LNCAP (cell line): Measurements from ENCODE around the gene TMEM106A.

Source experiments
- CTCF ChIP-seq: fragments of 450-650 bp; IDR thresholded peaks from 2 replicates; pipeline ENCODE4 v1.5.1; 2017; ENCODE audit warnings: mild to moderate bottlenecking

The TMEM106A gene

DNA sequence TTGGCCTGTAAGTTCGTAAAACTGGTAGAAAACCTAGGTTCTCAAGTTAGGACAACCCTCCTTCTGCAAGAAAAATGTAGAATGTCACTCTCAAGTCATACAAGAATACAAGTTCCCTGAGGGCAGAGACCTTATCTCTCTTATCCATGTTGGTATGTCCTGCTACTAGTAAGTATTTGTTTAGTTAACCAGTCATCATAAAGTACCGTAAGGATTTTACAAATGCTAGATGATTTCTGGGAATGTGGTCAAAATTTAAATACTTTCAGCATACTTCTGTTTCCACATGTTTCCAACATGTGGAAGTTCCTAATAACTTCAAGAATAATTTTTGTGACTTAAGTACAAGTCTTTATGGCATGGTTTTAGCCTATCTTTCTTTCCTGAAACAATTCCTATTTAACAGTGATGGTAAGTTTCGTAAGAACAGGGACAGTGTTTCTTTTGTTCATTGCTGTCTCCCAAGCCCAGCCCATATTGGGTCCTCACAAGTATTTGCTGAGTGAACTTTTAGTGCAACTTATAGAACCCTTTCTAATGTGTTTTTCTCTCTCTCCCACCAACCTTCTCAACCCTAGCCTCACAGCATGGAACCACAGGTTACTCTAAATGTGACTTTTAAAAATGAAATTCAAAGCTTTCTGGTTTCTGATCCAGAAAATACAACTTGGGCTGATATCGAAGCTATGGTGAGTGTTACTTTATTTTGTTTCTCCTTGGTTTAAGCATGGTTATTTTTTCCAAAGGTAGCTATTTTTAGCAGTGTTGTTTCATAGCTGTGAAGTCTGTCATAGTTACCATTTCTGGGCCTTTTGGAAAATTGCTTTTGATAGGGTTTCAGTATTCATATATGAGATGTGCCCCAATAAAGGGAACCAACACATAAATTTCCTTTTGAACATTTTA, 36.2 kb upstream of the TMEM106A start:
- no peak for TF ChIP-seq CTCF

DNA sequence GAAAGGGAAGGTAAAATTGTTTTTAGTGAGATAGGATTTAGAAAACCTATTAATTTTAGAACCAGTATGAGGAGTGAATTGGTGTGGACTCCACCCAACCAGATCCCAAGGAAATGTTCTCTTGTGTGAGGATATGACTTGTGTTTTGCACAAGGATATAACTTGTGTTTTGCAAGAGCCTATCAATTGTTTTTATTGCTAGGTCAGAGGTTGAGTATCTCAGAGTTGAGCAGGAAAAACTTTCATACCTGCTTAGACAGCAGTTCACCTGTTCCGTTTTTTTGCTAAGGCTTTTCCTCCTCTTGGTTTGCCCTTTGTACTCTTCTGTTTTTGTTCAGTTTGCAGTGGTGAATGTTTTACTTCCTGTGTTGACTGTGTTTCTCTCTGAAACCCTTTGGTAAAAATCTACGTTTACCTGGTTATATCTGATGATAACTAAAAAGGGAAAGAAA, 35.5 kb upstream of the TMEM106A start:
- TF ChIP-seq CTCF = no peak

GRCh38 chr17:43183921-43184320, 27.8 kb upstream of the TMEM106A start:
- no peak for TF ChIP-seq CTCF

DNA sequence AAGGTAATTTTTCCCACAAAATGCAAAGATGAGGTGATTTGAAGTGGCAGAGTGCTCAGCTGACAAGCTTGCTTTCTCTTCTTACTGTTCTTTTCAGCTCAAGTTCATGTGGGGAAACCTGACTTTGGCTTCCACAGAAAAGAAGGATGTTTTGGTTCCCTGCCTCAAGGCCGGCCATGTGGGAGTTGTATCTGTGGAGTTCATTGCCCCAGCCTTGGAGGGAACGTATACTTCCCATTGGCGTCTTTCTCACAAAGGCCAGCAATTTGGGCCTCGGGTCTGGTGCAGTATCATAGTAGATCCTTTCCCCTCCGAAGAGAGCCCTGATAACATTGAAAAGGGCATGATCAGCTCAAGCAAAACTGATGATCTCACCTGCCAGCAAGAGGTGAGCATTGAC, 18.4 kb upstream of the TMEM106A start:
- TF ChIP-seq CTCF = no peak

DNA sequence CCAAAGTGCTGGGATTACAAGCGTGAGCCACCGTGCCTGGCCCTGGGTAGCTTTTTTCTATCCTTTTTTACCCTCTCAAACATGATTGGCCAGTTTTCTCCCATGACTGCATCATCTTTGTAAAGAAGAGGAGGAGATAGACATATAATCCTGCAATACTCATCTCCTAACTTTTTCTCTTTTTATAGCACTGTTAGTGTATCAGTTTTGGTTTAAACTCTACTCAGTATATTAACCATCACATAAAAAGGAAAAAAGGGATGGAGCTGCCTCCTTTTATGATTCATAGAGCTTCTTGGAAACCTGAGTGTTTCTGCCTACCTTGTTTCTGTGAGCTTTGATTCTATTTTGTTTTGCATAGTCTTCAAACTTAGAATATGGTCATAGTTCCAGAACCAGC, 12.0 kb upstream of the TMEM106A start:
- TF ChIP-seq CTCF = no peak

GRCh38 chr17:43200127-43200526, 11.5 kb upstream of the TMEM106A start:
- no peak for TF ChIP-seq CTCF

- no peak for TF ChIP-seq CTCF
Observed at GRCh38 chr17:43210576-43210975, 1.1 kb upstream of the TMEM106A start.
